ENCODE data around the gene SUPT5H.
A peak's percentile ranks its signal among the peaks of the same experiment; 100 is the strongest.
"Not testable (repeated sequence)": the region's sequence is repeated elsewhere in the genome, so short reads cannot be mapped to it uniquely, and the experiment has no call there.

Gene SUPT5H

DNA sequence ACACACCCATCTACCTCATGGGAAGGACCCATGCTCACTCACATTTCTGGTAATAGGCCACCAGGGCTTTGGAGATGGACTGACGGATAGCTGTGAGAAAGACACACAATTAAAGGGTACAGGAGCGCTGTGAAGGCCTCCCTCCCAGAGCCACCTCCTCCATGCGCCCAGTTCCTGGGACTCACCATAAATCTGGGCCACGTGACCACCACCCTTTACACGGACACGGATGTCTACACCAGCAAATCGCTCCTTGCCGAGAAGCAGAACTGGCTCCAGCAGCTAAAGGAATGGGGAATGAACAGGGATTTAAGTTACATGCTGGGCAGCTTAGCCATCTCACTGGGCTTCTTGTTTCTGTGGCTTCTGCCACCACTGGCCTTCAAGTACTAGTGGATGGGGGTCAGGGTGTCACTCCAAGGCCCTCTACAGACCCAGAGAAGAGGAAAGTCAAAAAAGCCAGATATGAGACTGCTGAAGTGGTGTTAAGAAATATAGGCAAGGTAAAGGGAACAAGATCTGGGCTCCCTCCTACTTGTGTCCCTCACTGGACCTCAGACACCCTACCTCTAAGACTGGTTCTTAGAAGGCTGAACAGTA, 11.8 kb upstream of the SUPT5H start:
- Histone ChIP-seq H3K9me3 (replicated peaks; ENCODE audit: low read length) (no peaks in the 10 kb centered on the region), H3K4me3 (ENCODE audit: low read length) (no peak overlapping the region), H3K4me2 (ENCODE audit: low read length) (peak overlapping the region; percentile 90), H3K36me3 (ENCODE audit: insufficient read depth, low read length) (peaks cover 33% of the 10 kb centered on the region), H3K9ac (ENCODE audit: low read depth, low read length) (peak overlapping the region; percentile 99), H3K27me3 (ENCODE audit: control insufficient read depth, insufficient read depth, low read length) (no peaks in the 10 kb centered on the region), H3K4me1 (ENCODE audit: control insufficient read depth, insufficient read depth, low read length) (peaks cover 35% of the 10 kb centered on the region)

DNA sequence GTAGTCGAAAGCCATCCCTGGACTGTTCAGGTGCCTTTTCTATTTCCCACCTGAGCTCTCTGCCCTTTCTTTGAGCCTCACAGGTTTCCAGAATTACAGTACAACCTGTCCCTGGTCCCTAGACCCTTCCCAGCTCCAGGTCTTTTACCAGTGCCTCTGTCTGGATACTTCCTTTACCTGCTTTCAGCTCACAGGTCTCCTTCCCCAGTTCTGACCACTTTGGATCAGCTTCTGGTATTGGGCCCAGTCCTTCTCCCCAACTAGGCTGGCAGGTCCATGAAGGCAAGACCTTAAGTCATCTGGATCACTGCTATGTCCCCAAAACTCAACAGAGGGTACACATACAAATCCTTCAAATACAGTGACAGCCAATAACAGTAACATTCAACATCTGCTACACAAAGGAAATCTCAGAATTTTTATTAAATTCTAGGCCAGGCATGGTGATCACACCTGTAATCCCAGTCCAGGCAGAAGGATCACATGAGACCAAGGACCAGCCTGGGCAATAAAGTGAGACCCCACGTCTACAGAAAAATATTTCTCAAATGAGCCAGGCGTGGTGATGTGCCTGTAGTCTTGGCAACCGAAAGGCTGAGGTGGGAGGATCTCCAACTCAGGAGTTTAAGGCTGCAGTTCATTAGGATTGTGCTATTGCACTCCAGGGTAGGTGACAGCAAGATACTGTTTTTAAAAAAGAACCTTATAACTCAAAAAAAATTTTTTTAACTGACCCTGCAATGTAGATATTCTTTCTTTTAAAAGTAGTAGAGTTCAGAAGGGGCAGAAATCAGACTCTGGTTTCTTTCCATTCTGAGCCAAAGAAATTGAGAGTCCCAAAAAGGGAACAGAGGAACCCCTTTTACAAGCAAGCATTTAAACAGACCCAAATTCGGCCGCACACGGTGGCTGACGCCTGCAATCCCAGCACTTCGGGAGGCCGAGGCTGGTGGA, 11.0 kb upstream of the SUPT5H start:
- Histone ChIP-seq H3K9ac (ENCODE audit: low read depth, low read length) (peak overlapping the region; percentile 99), H3K4me1 (ENCODE audit: control insufficient read depth, insufficient read depth, low read length) (peaks cover 29% of the 10 kb centered on the region), H3K36me3 (ENCODE audit: insufficient read depth, low read length) (peaks cover 33% of the 10 kb centered on the region), H3K9me3 (replicated peaks; ENCODE audit: low read length) (no peaks in the 10 kb centered on the region), H3K4me3 (ENCODE audit: low read length) (peak overlapping the region; percentile 90), H3K27me3 (ENCODE audit: control insufficient read depth, insufficient read depth, low read length) (no peaks in the 10 kb centered on the region), H3K4me2 (ENCODE audit: low read length) (peak overlapping the region; percentile 90)

- Histone ChIP-seq H3K4me1 (ENCODE audit: control insufficient read depth, insufficient read depth, low read length) (peaks cover 29% of the 10 kb centered on the region), H3K4me2 (ENCODE audit: low read length) (peak within 1 kb of the TSS; percentile 91), H3K27me3 (ENCODE audit: control insufficient read depth, insufficient read depth, low read length) (no peaks in the 10 kb centered on the region), H3K9me3 (replicated peaks; ENCODE audit: low read length) (no peaks in the 10 kb centered on the region), H3K36me3 (ENCODE audit: insufficient read depth, low read length) (peaks cover 33% of the 10 kb centered on the region), H3K9ac (ENCODE audit: low read depth, low read length) (peak within 1 kb of the TSS; percentile 99), H3K4me3 (ENCODE audit: low read length) (peak within 1 kb of the TSS; percentile 90)
Observed at GRCh38 chr19:39435499-39436349, 9.7 kb upstream of the SUPT5H start, which contains the start of gene RPS16. Gene RPS16 (minus strand): TSS chr19:39435949. CDS start chr19:39435895, 54 bp downstream.

DNA sequence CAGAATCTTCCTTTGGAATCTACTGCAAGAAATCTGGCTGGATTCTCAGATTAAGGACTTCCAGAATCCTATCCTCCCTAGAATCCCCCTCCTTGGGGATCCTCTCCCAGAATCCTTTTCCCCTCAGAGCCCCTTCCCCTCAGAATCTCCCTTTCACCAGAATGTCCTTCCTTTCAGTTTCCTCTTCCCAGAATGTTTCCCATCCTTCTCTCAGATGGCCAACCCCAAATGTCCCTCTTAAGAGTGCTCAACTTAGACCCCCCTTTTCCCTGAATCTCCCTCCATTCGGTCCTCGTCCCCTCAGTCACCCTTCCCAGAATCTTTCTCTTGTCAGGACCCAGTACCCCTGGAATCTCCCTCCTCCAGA, 9.0 kb upstream of the SUPT5H start:
- H3K36me3 ChIP-seq (ENCODE audit: insufficient read depth, low read length), result peaks cover 33% of the 10 kb centered on the region
- peak overlapping the region; percentile 92 for H3K9ac ChIP-seq (ENCODE audit: low read depth, low read length)
- H3K27me3 ChIP-seq (ENCODE audit: control insufficient read depth, insufficient read depth, low read length), result no peaks in the 10 kb centered on the region
- peaks cover 24% of the 10 kb centered on the region for H3K4me1 ChIP-seq (ENCODE audit: control insufficient read depth, insufficient read depth, low read length)
- H3K4me3 ChIP-seq (ENCODE audit: low read length), result peak overlapping the region; percentile 90
- H3K9me3 ChIP-seq (replicated peaks; ENCODE audit: low read length), result no peaks in the 10 kb centered on the region
- H3K4me2 ChIP-seq (ENCODE audit: low read length), result peak overlapping the region; percentile 91

- H3K4me3 ChIP-seq (ENCODE audit: low read length), result no peak overlapping the region
- no peak overlapping the region for H3K4me2 ChIP-seq (ENCODE audit: low read length)
- no peaks in the 10 kb centered on the region for H3K9me3 ChIP-seq (replicated peaks; ENCODE audit: low read length)
- H3K9ac ChIP-seq (ENCODE audit: low read depth, low read length), result no peak overlapping the region
- H3K27me3 ChIP-seq (ENCODE audit: control insufficient read depth, insufficient read depth, low read length), result no peaks in the 10 kb centered on the region
- H3K36me3 ChIP-seq (ENCODE audit: insufficient read depth, low read length), result peaks cover 20% of the 10 kb centered on the region
- H3K4me1 ChIP-seq (ENCODE audit: control insufficient read depth, insufficient read depth, low read length), result peaks cover 23% of the 10 kb centered on the region
Observed at GRCh38 chr19:39438270-39438934, 7.0 kb upstream of the SUPT5H start.

DNA sequence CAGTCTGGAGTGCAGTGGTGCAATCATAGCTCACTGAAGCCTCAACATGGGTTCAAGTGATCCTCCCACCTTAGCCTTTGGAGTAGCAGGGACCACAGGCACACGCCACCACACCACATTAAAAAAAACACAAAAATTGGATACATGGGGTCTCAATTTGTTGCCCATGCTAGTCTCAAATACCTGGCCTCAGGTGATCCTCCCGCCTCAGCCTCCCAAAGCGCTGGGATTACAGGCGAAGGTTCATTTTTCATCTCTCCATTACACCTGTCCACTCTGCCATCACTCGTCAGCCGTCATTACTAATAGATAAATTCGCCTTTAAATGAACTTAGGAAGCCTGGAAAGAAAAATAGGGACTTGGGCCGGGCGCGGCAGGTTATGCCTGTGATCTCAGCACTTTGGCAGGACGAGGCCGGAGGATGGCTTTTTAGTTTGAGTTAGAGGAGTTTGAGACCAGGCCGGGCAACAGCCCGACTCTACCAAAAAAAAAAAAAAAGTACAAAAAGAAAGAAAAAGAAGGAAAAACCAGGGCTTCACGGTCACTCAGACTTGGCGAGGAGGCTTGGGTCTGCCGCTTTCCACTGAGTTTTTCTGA, 685 bp upstream of the SUPT5H start:
- peaks cover 26% of the 10 kb centered on the region for H3K4me1 ChIP-seq (ENCODE audit: control insufficient read depth, insufficient read depth, low read length)
- peaks cover 13% of the 10 kb centered on the region for H3K36me3 ChIP-seq (ENCODE audit: insufficient read depth, low read length)
- H3K9ac ChIP-seq (ENCODE audit: low read depth, low read length), result peak overlapping the region; percentile 99
- H3K4me3 ChIP-seq (ENCODE audit: low read length), result peak overlapping the region; percentile 87
- no peaks in the 10 kb centered on the region for H3K9me3 ChIP-seq (replicated peaks; ENCODE audit: low read length)
- H3K4me2 ChIP-seq (ENCODE audit: low read length), result peak overlapping the region; percentile 91
- no peaks in the 10 kb centered on the region for H3K27me3 ChIP-seq (ENCODE audit: control insufficient read depth, insufficient read depth, low read length)

DNA sequence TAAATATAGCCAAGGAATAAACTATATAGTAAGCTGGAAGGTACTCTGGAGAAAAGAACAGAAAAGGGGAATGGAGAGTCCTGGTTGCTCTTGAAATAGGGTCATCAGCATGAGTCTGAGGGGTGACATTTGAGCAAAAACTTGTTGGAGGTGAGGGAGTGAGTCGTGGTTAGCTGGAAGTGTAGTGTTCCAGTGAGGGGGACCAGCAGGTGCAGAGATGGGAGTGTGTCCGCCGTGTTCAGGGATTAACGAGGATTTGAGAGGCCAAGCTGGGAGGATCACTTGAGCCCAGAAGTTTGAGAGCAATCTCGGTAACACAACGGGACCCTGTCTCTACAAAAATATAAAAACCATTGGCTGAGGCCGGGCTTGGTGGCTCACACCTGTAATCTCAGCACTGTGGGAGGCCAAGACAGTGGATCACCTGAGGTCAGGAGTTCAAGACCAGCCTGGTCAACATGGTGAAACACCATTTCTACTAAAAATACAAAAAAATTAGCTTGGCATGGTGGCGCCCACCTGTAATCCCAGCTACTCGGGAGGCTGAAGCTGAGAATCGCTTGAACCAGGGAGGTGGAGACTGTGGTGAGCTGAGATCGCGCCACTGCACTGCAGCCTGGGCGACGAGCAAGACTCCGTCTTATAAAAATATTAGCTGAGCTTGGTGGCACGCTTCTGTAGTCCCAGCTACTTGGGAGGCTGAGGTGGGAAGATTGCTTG, 1.1 kb downstream of the SUPT5H start:
- H3K4me1 ChIP-seq (ENCODE audit: control insufficient read depth, insufficient read depth, low read length), result peaks cover 26% of the 10 kb centered on the region
- H3K9ac ChIP-seq (ENCODE audit: low read depth, low read length), result peak overlapping the region; percentile 99
- H3K36me3 ChIP-seq (ENCODE audit: insufficient read depth, low read length), result peaks cover 22% of the 10 kb centered on the region
- H3K27me3 ChIP-seq (ENCODE audit: control insufficient read depth, insufficient read depth, low read length), result no peaks in the 10 kb centered on the region
- no peaks in the 10 kb centered on the region for H3K9me3 ChIP-seq (replicated peaks; ENCODE audit: low read length)
- peak overlapping the region; percentile 87 for H3K4me3 ChIP-seq (ENCODE audit: low read length)
- H3K4me2 ChIP-seq (ENCODE audit: low read length), result peak overlapping the region; percentile 91

GRCh38 chr19:39448271-39448670, 2.9 kb downstream of the SUPT5H start:
- Histone ChIP-seq H3K4me2 (ENCODE audit: low read length) (peak overlapping the region; percentile 34), H3K4me3 (ENCODE audit: low read length) (no peak overlapping the region), H3K9ac (ENCODE audit: low read depth, low read length) (no peak overlapping the region), H3K9me3 (replicated peaks; ENCODE audit: low read length) (no peaks in the 10 kb centered on the region), H3K4me1 (ENCODE audit: control insufficient read depth, insufficient read depth, low read length) (peaks cover 26% of the 10 kb centered on the region), H3K27me3 (ENCODE audit: control insufficient read depth, insufficient read depth, low read length) (no peaks in the 10 kb centered on the region), H3K36me3 (ENCODE audit: insufficient read depth, low read length) (peaks cover 38% of the 10 kb centered on the region)

DNA sequence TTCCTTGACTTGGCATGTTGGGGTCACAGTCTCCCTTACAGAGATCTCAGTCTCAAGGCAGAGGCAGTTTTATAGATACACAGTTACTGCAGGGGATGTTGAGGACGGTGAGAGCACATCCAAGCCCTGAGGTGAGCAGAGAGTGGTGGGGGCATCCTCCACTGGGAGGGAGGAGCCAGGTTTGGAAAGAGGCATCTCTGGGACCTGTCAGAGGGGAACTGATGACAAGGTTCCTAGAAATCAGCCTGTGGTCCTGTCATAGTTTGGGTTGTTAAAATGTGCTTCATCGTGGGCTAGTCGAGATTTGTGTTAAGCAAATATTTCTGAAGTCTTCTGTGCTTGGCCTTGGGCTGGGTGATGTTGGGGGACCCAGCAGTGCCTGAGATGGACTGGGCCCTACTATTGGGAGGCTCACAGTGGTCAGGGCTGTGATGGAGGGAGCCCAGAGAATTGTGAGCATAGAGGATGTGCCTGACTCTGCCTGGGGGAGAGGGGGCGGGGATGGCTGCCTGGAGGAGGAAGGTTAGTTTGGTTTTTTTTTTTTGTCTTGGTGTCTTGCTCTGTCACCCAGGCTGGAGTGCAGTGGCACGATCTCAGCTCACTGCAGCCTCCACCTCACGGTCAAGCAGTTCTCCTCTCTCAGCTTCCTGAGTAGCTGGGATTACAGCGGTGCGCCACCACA, 3.9 kb downstream of the SUPT5H start:
- H3K4me1 ChIP-seq (ENCODE audit: control insufficient read depth, insufficient read depth, low read length), result peaks cover 26% of the 10 kb centered on the region
- peaks cover 43% of the 10 kb centered on the region for H3K36me3 ChIP-seq (ENCODE audit: insufficient read depth, low read length)
- H3K4me3 ChIP-seq (ENCODE audit: low read length), result no peak overlapping the region
- H3K9me3 ChIP-seq (replicated peaks; ENCODE audit: low read length), result no peaks in the 10 kb centered on the region
- no peak overlapping the region for H3K9ac ChIP-seq (ENCODE audit: low read depth, low read length)
- no peak overlapping the region for H3K4me2 ChIP-seq (ENCODE audit: low read length)
- H3K27me3 ChIP-seq (ENCODE audit: control insufficient read depth, insufficient read depth, low read length), result no peaks in the 10 kb centered on the region

GRCh38 chr19:39451257-39451656, 5.9 kb downstream of the SUPT5H start:
- not testable (repeated sequence) for H3K9me3 ChIP-seq (replicated peaks; ENCODE audit: low read length); H3K4me3 ChIP-seq (ENCODE audit: low read length); H3K4me2 ChIP-seq (ENCODE audit: low read length); H3K9ac ChIP-seq (ENCODE audit: low read depth, low read length); H3K27me3 ChIP-seq (ENCODE audit: control insufficient read depth, insufficient read depth, low read length)
- H3K4me1 ChIP-seq (ENCODE audit: control insufficient read depth, insufficient read depth, low read length), result peaks cover 24% of the 10 kb centered on the region
- H3K36me3 ChIP-seq (ENCODE audit: insufficient read depth, low read length), result peaks cover 49% of the 10 kb centered on the region

Measured in skeletal muscle satellite cell (primary cell).